OCI-LY7 (cell line): ENCODE results near the gene KIAA0232. TPM values are rescaled to one million over a fixed set of nuclear protein-coding genes. Genes with fewer than 3 reads are reported as not detected.

Source experiments
- BruUV-seq: library from RNA; stranded (reverse); fragments of 400-500 nt; replicated peaks from 2 replicates; lab custom pipeline; 2021; lab: Mats Ljungman, UMichigan
- CTCF ChIA-PET: fragments of 300-600 bp; sonication (Branson Sonifier 250); formaldehyde crosslinking; loops from one replicate; lab custom pipeline; 2022; ENCODE audit warnings: antibody characterized with exemption; ENCODE audit not compliant: unreplicated experiment; lab: Charles Lee
- POLR2A ChIA-PET: fragments of 300-600 bp; sonication (Branson Sonifier 250); formaldehyde crosslinking; loops from one replicate; lab custom pipeline; 2022; ENCODE audit warnings: antibody characterized with exemption; lab: Charles Lee
- DNase-seq: peaks from one replicate; pipeline ENCODE4 v3.0.0-alpha.2; 2015; ENCODE audit warnings: low spot score
- H2AFZ ChIP-seq: fragments of 200-600 bp; sonication (generic), shearing (Covaris generic); 2 replicates; pipeline ENCODE4 v1.6.1; 2014; ENCODE audit warnings: mild to moderate bottlenecking, antibody characterized with exemption, low read length, moderate library complexity
- H3K27ac ChIP-seq: fragments of 200-600 bp; sonication (generic); 2 replicates; pipeline ENCODE4 v1.5.1; 2014; ENCODE audit warnings: mixed run types, low read depth, mild to moderate bottlenecking, moderate library complexity, low read length, inconsistent platforms; ENCODE audit not compliant: poor library complexity, severe bottlenecking
- H3K36me3 ChIP-seq: fragments of 200-600 bp; sonication (generic); 2 replicates; pipeline ENCODE4 v1.6.1; 2014; ENCODE audit warnings: mild to moderate bottlenecking, antibody characterized with exemption, low read length, moderate library complexity, mixed read lengths; ENCODE audit not compliant: insufficient read depth
- H3K4me1 ChIP-seq: fragments of 200-600 bp; sonication (generic); 2 replicates; pipeline ENCODE4 v1.5.1; 2014; ENCODE audit warnings: mild to moderate bottlenecking, low read length; ENCODE audit not compliant: insufficient read depth, poor library complexity, severe bottlenecking
- H3K4me2 ChIP-seq: fragments of 200-600 bp; sonication (generic); 2 replicates; pipeline ENCODE4 v1.6.1; 2014; ENCODE audit warnings: mild to moderate bottlenecking, low read length
- H3K4me3 ChIP-seq: fragments of 200-600 bp; sonication (generic); 2 replicates; pipeline ENCODE4 v1.5.1; 2014; ENCODE audit warnings: mild to moderate bottlenecking, low read depth, low read length; ENCODE audit not compliant: poor library complexity, severe bottlenecking
- H3K79me2 ChIP-seq: fragments of 200-600 bp; sonication (generic); 2 replicates; pipeline ENCODE4 v1.6.1; 2016; ENCODE audit warnings: low read depth, mild to moderate bottlenecking, low read length, moderate library complexity, mixed read lengths; ENCODE audit not compliant: insufficient read depth
- H3K9me2 ChIP-seq: fragments of 200-600 bp; sonication (generic); 2 replicates; pipeline ENCODE4 v1.6.1; 2016; ENCODE audit warnings: mild to moderate bottlenecking, low read length, mixed read lengths; ENCODE audit not compliant: insufficient read depth
- H3K9me3 ChIP-seq: fragments of 200-600 bp; sonication (generic); 2 replicates; pipeline ENCODE4 v1.6.1; 2014; ENCODE audit warnings: mild to moderate bottlenecking, mixed run types, low read length, mixed read lengths
- H4K20me1 ChIP-seq: fragments of 200-600 bp; sonication (generic); 2 replicates; pipeline ENCODE4 v1.6.1; 2014; ENCODE audit warnings: mild to moderate bottlenecking, antibody characterized with exemption, low read length, moderate library complexity, mixed read lengths; ENCODE audit not compliant: insufficient read depth
- EZH2phosphoT487 ChIP-seq: fragments of 200-600 bp; sonication (generic); IDR thresholded peaks from 2 replicates; pipeline ENCODE4 v1.6.1; 2018; ENCODE audit warnings: low read depth, borderline replicate concordance, mild to moderate bottlenecking, mixed run types, antibody characterized with exemption, low read length, moderate library complexity, mixed read lengths
- intact Hi-C: fragments of 100-400 bp; cut with micrococcal nuclease; formaldehyde crosslinking; loops from one replicate; pipeline ENCODE4 v1.10.0; 2022; ENCODE audit not compliant: unreplicated experiment
- total RNA-seq, 2 experiments: library from RNA; depleted of rRNA in 1 of 2; stranded (reverse); fragments of >200 nt in 1 of 2; shearing (Covaris generic) in 1 of 2; gene quantifications; 2 replicates each; pipeline ENCODE4 v1.2.3, GENCODE V29; 2014 to 2022
- TF ChIP-seq, protein P1 (sequence below): fragments of 200-600 bp; sonication (generic); conservative IDR thresholded peaks from 2 replicates; pipeline ENCODE4 v1.5.1; 2014; ENCODE audit warnings: mild to moderate bottlenecking, antibody characterized with exemption, low read length, moderate library complexity, mixed read lengths

The KIAA0232 gene
- total RNA-seq, 2 experiments from 2014 or later = 7.5 to 13.5 TPM

GRCh38 chr4:6773616-6774540, 8.6 kb upstream of the KIAA0232 start:
- no peaks in the 10 kb centered on the region for H3K9me3 ChIP-seq
- H3K4me2 ChIP-seq = no peak overlapping the region
- H3K9me2 ChIP-seq = no peaks in the 10 kb centered on the region
- no peak overlapping the region for H3K27ac ChIP-seq
- no peak overlapping the region for H3K4me3 ChIP-seq
- no peaks in the 10 kb centered on the region for H3K4me1 ChIP-seq
- intact Hi-C loops = no loop called here
- no peaks in the 10 kb centered on the region for H3K36me3 ChIP-seq
- no peaks in the 10 kb centered on the region for H3K79me2 ChIP-seq
- no peak for TF ChIP-seq EZH2phosphoT487
- TF ChIP-seq, protein P1, sequence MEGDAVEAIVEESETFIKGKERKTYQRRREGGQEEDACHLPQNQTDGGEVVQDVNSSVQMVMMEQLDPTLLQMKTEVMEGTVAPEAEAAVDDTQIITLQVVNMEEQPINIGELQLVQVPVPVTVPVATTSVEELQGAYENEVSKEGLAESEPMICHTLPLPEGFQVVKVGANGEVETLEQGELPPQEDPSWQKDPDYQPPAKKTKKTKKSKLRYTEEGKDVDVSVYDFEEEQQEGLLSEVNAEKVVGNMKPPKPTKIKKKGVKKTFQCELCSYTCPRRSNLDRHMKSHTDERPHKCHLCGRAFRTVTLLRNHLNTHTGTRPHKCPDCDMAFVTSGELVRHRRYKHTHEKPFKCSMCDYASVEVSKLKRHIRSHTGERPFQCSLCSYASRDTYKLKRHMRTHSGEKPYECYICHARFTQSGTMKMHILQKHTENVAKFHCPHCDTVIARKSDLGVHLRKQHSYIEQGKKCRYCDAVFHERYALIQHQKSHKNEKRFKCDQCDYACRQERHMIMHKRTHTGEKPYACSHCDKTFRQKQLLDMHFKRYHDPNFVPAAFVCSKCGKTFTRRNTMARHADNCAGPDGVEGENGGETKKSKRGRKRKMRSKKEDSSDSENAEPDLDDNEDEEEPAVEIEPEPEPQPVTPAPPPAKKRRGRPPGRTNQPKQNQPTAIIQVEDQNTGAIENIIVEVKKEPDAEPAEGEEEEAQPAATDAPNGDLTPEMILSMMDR = no peak
- H2AFZ ChIP-seq = no peak overlapping the region
- ChIA-PET CTCF (no interaction called here), POLR2A (interaction anchor here (0.5 kb wide), 1 partner anchor 96 kb away, joined by 3 read pairs; no protein-coding TSS in a partner anchor)
- DNase-seq = no peak
- no TSS peak for BruUV-seq
- H4K20me1 ChIP-seq = no peaks in the 10 kb centered on the region

DNA sequence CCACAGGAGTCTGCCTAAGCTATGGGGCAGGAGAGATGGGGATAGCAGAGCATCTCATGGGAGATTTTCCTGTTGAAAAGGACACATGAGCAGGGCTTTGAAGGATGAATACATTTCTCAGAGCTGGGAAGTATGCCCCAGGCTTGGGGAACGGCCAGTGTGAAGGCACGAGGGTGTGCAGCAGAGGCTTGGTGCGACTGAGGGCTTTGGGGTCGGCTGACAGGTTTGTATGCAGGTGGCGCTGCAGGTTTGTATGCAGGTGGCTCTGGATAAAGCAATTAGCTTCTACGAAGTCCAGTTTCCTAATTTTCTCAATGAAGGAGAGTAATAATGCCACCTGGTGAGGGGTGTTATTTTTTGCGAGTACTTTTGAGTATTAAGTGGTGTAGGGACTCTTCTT, 6.8 kb upstream of the KIAA0232 start:
- ChIA-PET POLR2A (no interaction called here), CTCF (no interaction called here)
- H3K27ac ChIP-seq = no peak overlapping the region
- no peak overlapping the region for H3K4me2 ChIP-seq
- no peaks in the 10 kb centered on the region for H3K36me3 ChIP-seq
- H3K79me2 ChIP-seq = no peaks in the 10 kb centered on the region
- DNase-seq = no peak
- no peak for TF ChIP-seq EZH2phosphoT487
- TF ChIP-seq, protein P1 = no peak
- H3K4me1 ChIP-seq = no peaks in the 10 kb centered on the region
- no peak overlapping the region for H3K4me3 ChIP-seq
- no peaks in the 10 kb centered on the region for H4K20me1 ChIP-seq
- H3K9me3 ChIP-seq = no peaks in the 10 kb centered on the region
- H3K9me2 ChIP-seq = no peaks in the 10 kb centered on the region
- no TSS peak for BruUV-seq
- intact Hi-C loops = no loop called here
- no peak overlapping the region for H2AFZ ChIP-seq
